HG02973 (cell line): ENCODE data around the gene SPTB.

Experiments
- ATAC-seq: cut with Tn5 transposase; IDR thresholded peaks from one replicate; pipeline ENCODE4 v1.9.1; 2021; ENCODE audit warnings: moderate library complexity; ENCODE audit not compliant: unreplicated experiment

Gene SPTB

DNA sequence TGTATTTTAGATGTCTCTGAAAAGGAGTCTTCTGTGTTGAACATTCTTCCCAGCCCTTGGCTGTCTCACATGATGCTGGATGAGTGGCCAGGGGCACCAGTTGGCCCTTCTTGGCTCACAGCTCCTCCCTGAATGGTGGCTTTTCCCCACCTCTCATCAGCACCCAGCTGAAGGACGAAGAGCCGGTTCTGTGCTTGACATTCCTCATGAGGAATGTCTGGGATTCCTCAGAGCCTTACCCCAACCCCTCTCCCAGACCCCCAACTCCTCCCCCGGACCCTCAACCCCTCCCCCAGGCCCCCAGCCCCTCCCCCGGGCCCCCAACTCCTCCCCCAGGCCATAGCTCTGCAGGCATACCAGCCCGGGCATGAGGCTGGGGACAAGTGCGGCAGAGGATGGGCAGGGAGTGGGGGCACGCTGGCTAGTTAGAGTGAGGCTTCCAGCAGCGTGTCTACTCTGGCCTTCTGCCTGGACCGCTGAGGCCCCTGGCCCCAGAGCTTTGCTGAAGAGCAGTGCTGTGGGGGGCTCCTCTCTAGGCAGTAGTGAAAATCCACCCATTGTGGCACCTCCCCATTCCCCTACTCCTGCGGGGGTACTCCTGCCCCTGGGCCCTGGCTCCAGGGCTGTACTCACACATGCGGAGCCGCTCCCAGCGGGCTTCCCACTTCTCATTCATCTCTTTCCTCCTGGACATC lies 111.2 kb downstream of the SPTB start:
- ATAC-seq, result no peak

DNA sequence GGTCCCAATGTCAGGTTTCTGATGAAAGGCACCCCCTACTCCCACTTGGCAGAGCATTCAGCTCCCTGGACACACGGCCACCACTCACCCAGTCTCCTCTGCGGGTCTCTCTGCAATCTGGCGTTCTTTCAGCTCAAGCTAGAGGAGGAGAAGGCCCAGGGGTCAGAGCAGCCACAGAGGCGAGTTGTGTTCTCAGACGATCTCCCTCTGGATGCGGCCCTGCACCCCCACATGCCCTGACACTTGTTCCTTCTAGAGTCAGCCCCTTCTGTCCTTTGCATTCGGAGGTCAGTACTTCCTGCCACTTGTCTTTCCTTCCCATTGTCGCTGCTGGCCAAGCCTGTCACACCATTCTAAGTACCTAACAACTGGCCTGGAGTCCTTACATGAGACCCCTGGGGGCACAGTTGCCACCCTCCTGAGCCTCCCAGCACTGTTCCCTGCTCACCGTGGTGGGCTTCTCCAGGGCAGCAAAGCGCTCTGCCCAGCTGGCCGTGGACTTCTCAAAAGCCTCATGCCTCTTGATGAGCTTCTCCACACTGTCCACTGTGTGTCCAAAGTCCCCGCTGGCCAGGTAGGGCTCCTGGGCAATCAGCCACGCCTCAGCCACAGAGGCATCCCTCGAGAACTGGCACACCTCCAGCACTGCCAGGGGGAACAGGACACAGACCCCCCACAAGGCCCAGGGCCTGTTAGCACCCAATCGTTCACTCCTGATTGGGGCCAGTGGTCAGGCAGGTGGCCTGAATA lies 112.3 kb downstream of the SPTB start:
- no peak for ATAC-seq

DNA sequence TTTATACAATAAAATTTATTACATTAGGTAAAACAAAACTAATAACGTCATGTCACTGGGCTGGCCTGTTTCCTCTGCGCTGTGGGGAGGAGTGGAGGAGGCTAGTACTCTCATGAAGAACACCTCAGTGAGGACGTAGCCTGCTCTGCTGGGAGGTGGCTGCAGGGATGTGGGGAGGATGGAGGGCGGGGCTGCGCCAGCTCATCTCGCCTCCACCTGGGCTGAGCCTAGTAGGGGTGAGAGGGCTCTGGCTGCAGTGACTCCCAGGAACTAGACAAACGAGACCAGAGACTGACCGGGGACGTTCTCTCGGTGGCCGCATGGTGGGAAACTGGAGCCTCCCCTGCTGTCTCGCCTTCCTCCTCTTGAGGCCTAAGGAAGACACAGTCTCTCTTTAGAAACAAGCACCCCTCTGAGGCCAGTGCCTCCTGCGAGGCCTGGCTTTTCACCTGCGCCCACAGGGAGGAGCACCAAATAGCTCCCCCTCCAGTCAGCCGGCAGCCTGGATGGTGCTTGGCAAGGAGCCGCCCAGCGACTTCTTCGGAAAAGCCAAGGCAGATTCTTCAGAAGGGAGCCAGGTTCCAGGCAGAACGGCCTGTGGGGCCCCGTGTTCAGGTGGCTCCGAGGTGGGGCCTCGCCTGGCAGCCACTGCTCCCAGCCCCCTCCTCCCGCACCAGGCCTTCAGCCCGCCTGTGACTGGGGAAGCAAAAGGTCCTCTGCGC lies 113.1 kb downstream of the SPTB start:
- no peak for ATAC-seq

DNA sequence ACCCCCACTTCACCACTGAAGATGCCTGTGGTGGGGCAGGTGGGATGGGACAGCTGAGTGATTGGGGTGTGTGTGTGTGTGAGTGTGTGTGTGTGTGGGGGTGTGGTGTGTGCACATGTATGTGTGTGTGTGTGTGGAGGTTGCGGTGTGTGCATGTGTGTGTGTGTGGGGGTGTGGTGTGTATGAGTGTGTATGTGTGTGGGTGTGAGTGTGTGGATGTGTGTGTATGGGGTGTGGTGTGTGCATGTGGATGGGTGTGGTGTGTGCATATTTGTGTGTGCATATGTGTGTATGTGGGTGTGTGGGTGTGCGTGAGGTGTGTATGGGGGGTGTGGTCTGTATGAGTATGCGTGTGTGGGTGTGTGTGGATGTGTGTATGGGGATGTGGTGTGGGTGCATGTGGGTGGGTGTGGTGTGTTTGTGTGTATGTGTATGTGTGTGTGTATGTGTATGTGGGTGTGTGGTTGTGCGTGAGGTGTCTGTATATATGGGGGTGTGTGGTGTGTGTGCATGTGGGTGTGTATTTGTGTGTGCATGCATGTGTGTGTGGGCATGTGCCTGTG lies 113.9 kb downstream of the SPTB start:
- ATAC-seq, result no peak

DNA sequence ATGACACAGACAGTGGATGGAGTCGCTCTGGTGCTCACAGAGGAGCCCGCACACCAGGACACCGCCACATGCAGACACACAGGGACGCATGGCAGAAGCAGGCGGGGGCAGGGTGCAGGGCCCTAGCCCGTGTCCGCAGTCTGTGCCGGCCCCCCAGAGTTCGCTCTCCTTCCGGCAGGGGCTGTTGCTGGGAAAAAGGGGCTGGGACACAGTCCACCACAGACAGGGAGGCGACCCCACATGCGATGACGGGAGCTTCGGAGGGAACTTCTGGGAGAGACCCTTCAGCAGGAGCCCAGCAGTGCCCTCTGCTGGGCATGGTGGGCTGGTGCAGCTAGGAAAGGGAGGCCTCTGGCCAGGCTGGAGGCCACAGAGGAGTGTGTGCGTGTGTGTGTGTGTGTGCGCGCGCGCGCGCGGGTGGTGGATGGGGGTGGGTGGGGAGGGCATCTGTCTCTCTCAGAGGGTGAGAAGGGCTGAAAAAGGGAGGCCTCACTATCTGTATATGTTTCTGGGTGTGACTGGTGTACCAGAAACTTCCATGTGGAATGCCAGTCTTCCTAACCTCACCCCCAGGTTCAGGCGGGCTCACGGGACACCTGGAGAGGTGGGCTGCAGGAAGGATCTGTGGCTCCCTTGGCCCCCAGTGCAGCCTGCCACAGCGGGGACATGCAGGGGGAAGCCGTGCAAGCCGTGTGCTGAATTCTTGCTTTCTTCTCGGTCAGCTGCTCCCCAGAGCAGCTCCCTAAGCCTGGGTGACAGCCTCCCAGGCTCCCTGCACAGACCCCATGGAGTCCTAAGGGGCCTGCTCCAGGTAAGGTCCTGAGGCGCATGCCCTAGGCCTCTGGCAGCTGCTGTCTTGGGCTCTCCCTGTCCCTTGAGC lies 114.8 kb downstream of the SPTB start:
- ATAC-seq, result no peak

- ATAC-seq, result no peak
These were observed 115.7 kb downstream of the SPTB start for GRCh38 chr14:64763801-64764621.

DNA sequence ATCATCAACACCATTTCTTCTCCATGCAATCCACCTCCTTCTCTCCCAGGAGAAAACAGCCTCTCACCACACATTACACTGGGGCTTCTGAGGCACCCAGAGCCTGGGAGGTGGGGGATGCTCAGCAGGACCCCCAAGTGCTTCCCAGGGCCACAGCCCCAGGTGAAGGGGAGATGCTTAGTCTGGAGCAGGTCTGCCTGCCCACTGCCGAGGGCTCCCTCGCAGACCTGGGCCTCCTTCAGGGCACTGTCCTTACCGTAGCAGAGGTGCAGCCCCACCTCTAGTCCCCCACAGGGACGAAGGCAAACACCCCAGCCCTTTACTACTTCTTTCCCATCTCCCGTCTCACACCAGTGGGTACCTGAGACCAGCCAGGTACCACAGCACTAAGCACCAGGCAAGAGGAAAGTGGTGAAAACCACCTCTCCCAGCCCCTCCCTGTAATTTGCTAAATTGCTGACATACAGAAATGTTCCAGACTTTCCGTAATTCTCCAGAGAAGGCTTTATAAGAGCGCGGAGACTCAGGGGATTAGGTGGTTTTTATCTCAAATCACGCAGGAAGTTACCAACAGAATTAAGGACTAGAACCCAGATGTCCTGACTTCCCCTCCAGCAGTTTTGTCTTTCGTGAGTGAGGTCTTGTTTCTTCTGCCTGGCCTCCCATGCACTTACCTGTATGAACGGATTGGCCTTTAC lies 116.5 kb downstream of the SPTB start:
- no peak for ATAC-seq

GRCh38 chr14:64762044-64763034 lies 117.4 kb downstream of the SPTB start:
- ATAC-seq, result no peak

GRCh38 chr14:64761441-64762043 lies 118.2 kb downstream of the SPTB start:
- no peak for ATAC-seq

GRCh38 chr14:64760916-64761315 lies 118.8 kb downstream of the SPTB start:
- ATAC-seq, result no peak

- ATAC-seq, result no peak
These were observed 119.5 kb downstream of the SPTB start for GRCh38 chr14:64760146-64760755.

GRCh38 chr14:64759555-64759938 lies 120.2 kb downstream of the SPTB start:
- ATAC-seq, result no peak

DNA sequence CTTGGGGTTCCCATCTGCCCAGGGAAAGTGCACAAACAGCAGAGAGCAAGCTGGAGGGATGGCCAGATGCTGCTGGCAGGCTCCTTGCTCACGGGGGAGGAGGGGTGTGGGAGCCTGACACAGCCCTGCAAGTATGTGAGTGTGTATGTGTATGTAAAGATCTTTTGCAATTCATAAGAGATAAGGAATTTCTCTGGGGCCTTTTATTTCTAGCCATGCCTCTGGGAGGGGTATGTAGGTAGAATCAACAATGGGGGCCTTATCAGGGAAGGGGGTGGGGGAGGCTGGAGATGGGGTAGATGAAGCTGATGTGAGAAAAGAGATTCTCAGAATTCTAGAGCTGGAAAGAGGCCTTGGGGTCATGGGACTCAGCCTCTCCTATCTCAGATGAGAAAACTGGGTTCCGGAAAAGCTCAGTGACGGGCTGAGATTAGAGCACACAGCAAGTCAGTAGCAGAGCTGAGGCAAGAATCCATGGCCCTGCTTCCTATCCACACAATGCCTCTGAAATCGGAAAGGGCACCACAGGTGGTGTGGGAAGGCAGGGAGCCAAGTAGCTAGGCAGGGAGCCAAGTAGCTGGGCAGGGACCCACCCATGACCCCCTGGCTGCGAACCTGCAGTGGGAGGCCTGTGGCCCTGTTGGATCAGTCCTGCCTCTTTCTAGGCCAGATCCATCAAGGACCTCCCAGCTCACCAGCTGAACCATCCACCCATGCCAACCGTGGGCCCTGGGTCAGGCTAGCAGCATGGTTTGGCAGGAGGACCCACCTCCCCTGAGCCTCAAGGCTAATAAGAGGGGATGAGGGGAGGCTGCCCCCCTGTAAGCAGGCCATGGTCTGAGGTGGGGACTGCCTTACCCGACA lies 120.8 kb downstream of the SPTB start:
- ATAC-seq, result no peak

- no peak for ATAC-seq
These were observed 121.6 kb downstream of the SPTB start for GRCh38 chr14:64758025-64758521.

- ATAC-seq, result no peak
These were observed 122.1 kb downstream of the SPTB start for GRCh38 chr14:64757601-64758000.

DNA sequence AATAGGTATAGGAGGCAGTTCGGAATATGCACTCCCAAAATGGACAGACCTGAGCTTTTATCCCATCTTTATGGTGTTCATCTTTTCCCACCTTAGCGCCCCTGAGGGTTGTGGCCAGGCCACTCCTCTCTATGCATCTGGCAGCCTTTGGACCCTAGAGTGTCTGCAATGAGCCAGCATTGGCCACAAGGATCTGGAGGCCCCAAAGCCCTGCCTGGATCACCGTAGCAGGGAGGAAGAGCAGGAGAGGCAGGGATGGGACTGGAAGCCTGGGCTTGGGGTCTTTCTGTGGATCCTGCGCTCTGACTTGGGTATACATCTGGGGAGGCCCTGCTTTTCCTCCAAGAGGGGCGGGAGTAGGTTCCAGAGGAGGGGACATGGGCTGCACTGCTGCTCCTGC lies 123.0 kb downstream of the SPTB start:
- ATAC-seq, result no peak
